ENCODE results near the gene TSHZ3. TPM values are rescaled to one million over a fixed set of nuclear protein-coding genes. Genes with fewer than 3 reads are reported as not detected.

TSHZ3 gene
- total and polyA plus RNA-seq, 9 of the 15 experiments (the other 6 are each of a cell fraction or from before 2014, with no cell fraction given): 0.03 to 0.13 (median 0.05) TPM; not detected in 5

- no peak for TF ChIP-seq CLOCK (CRISPR knock-in tag; IDR thresholded peaks at IDR 0.05; ENCODE audit: borderline replicate concordance)
- TF ChIP-seq FUS (optimal IDR thresholded peaks at IDR 0.05; ENCODE audit: low read depth, low read length): no peak
- no peak for TF ChIP-seq ZNF274 (IDR thresholded peaks at IDR 0.05; ENCODE audit: borderline replicate concordance, low read depth, low read length)
- TF ChIP-seq SAP30 (IDR thresholded peaks at IDR 0.05; ENCODE audit: borderline replicate concordance, insufficient read depth, low read depth, low read length, poor library complexity, severe bottlenecking): no peak
These were observed 15.7 kb upstream of the TSHZ3 start (continued) for GRCh38 chr19:31364963-31365362.

- peaks cover 0 to 11% of the 10 kb centered on the region in 2 experiments; a peak in 2 of 5 replicates for H3K27me3 ChIP-seq (ENCODE audit: control insufficient read depth in 2 of 2, insufficient read depth in 2 of 2, low read length in 2 of 2)
- H3K36me3 ChIP-seq (ENCODE audit: control insufficient read depth, insufficient read depth, low read length): no peaks in the 10 kb centered on the region
- H3K4me3 ChIP-seq: no peak overlapping the region
- no peak overlapping the region for H3K9ac ChIP-seq (ENCODE audit: insufficient read depth in 1 of 2, low read depth in 2 of 2, low read length in 2 of 2)
- 0% methylated on average over 5 of the region's 5 CpGs for whole genome bisulfite sequencing (ENCODE audit: insufficient coverage, low coverage, missing lambda C conversion rate)
- no peak overlapping the region for H3K27ac ChIP-seq (ENCODE audit: extremely low read depth, low read depth, low read length)
- no peak overlapping the region for H2AFZ ChIP-seq (ENCODE audit: low read depth, low read length)
- no peaks in the 10 kb centered on the region for H3K9me3 ChIP-seq (replicated peaks; ENCODE audit: control insufficient read depth, insufficient read depth, low read depth, low read length)
- CTCF ChIA-PET (ENCODE audit: low intra/inter-chr PET ratio): no interaction called here
- FAIRE-seq: no peak
- TF ChIP-seq JUNB (CRISPR knock-in tag; conservative IDR thresholded peaks at IDR 0.05) (no peak), ZNF239 (CRISPR knock-in tag; IDR thresholded peaks at IDR 0.05) (no peak), CBFA2T2 (conservative IDR thresholded peaks at IDR 0.05) (no peak), IRF9 (tag; IDR thresholded peaks at IDR 0.05) (no peak), ZBTB2 (IDR thresholded peaks at IDR 0.05) (no peak), ZNF384 (IDR thresholded peaks at IDR 0.05; ENCODE audit: low read depth, low read length) (no peak), HES1 (IDR thresholded peaks at IDR 0.05; ENCODE audit: low read depth) (no peak), ZNF174 (CRISPR knock-in tag; IDR thresholded peaks at IDR 0.05) (no peak), FOXA3 (CRISPR knock-in tag; conservative IDR thresholded peaks at IDR 0.05 in 1 of 2, IDR thresholded peaks at IDR 0.05 in 1 of 2) (no peak), ZNF445 (CRISPR knock-in tag; IDR thresholded peaks at IDR 0.05; ENCODE audit: low read depth) (no peak), RBM14 (IDR thresholded peaks at IDR 0.05; ENCODE audit: borderline replicate concordance, insufficient read depth, low read depth, low read length) (no peak)
- POLR2A ChIA-PET: interaction anchor here (0.8 kb wide), 1 partner anchor 14 kb away, joined by 3 read pairs; no protein-coding TSS in a partner anchor
- no peaks in the 10 kb centered on the region for H3K79me2 ChIP-seq (ENCODE audit: control insufficient read depth, insufficient read depth, low read length)
- H3K9me1 ChIP-seq (ENCODE audit: control insufficient read depth, insufficient read depth, low read length): no peaks in the 10 kb centered on the region
- ATAC-seq: no peak
- BruUV-seq (replicated peaks): no TSS peak
- intact Hi-C loops (cut with micrococcal nuclease) (no loop called here), in situ Hi-C loops (cut with MboI) (no loop called here)
- no peak overlapping the region for H3K4me2 ChIP-seq (ENCODE audit: insufficient read depth, low read length)
- H3K4me1 ChIP-seq (replicated peaks in 1 of 2; ENCODE audit: control insufficient read depth in 2 of 2, insufficient read depth in 2 of 2, low read length in 2 of 2): peaks cover 0 to 3% of the 10 kb centered on the region in 2 experiments; a peak in 2 of 5 replicates
- DNase-seq (ENCODE audit: extremely low read depth in 1 of 4, low spot score in 3 of 4): no peak
- no peaks in the 10 kb centered on the region for H4K20me1 ChIP-seq (replicated peaks; ENCODE audit: control insufficient read depth, insufficient read depth, low read length)
These were observed 12.5 kb upstream of the TSHZ3 start for GRCh38 chr19:31361728-31362127.

All from K562 (cell line).